Lower leg skin (tissue), 4 donors: ENCODE measurements around the gene SPOCK1. TPM values are rescaled to one million over a fixed set of nuclear protein-coding genes. Genes with fewer than 3 reads are reported as not detected.

ENCODE experiments used
- DNase-seq, 2 donors: peaks; one replicate each; pipeline ENCODE4 v3.0.0-alpha.2; 2019; ENCODE audit warnings: low spot score in 2 of 2
- H3K4me3 ChIP-seq: fragments of 200-600 bp; sonication (generic); 2 replicates; pipeline ENCODE4 v1.5.1; 2017; ENCODE audit warnings: mild to moderate bottlenecking, low read depth; ENCODE audit not compliant: poor library complexity, severe bottlenecking
- POLR2A ChIP-seq, 2 donors: fragments of 450-650 bp; IDR thresholded peaks; one replicate each; pipeline ENCODE4 v1.6.1; 2016 to 2017; ENCODE audit warnings: antibody characterized with exemption in 2 of 2, mild to moderate bottlenecking in 1 of 2, moderate library complexity in 1 of 2
- WGBS, 2 donors: methylation state at CpG; one replicate each; pipeline ENCODE4 v1.1.5; 2018; 5-methylcytosine and 5-hydroxymethylcytosine counted together
- intact Hi-C: fragments of 100-400 bp; cut with DNase I; formaldehyde crosslinking; loops from one replicate; pipeline ENCODE4 v1.15.0; 2023; ENCODE audit warnings: low total_unique reads
- total RNA-seq, 4 donors: library from RNA; depleted of rRNA; stranded (reverse); fragments of >200 nt; gene quantifications; one replicate each; pipeline ENCODE4 v1.1.0, GENCODE V29; 2016
- TF ChIP-seq, protein P1 (sequence below), 3 donors: fragments of 450-650 bp; IDR thresholded peaks; one replicate each; pipeline ENCODE4 v1.5.1; 2016; ENCODE audit warnings: antibody characterized with exemption in 3 of 3, mild to moderate bottlenecking in 3 of 3, moderate library complexity in 2 of 3

The SPOCK1 gene
- total RNA-seq, 4 donors from 2014 or later: 7.9 to 21.5 (median 11.7) TPM

DNA sequence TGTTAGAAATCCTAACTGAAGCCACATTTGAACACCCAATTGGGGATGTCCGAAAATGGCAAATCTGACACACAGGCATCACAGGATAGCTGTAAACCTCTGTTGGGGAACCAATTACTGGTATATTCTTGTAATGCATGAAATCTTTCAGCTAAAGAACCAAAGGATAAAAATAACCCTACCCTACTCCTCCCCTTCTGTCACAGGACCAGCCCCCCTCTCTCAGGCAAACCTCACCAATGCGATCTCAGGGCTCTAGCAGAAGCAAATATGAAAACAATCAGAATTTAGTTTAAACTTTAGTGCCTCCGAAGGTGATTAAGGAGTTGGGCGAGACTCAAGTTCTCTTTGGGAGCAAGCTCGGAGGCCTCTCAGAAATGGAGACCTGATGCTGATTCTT, 499.3 kb downstream of the SPOCK1 start:
- TF ChIP-seq, protein P1, sequence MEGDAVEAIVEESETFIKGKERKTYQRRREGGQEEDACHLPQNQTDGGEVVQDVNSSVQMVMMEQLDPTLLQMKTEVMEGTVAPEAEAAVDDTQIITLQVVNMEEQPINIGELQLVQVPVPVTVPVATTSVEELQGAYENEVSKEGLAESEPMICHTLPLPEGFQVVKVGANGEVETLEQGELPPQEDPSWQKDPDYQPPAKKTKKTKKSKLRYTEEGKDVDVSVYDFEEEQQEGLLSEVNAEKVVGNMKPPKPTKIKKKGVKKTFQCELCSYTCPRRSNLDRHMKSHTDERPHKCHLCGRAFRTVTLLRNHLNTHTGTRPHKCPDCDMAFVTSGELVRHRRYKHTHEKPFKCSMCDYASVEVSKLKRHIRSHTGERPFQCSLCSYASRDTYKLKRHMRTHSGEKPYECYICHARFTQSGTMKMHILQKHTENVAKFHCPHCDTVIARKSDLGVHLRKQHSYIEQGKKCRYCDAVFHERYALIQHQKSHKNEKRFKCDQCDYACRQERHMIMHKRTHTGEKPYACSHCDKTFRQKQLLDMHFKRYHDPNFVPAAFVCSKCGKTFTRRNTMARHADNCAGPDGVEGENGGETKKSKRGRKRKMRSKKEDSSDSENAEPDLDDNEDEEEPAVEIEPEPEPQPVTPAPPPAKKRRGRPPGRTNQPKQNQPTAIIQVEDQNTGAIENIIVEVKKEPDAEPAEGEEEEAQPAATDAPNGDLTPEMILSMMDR (IDR thresholded peaks at IDR 0.05): no peak
- no peak for TF ChIP-seq POLR2A (IDR thresholded peaks at IDR 0.05)
- no peak for DNase-seq
- 84 to 87% methylated on average over 5 of the region's 5 CpGs for WGBS, 2 donors
- intact Hi-C loops: loop anchor here (10.0 kb wide), 1 partner anchor 1655 kb away; no protein-coding TSS in a partner anchor
- no peak overlapping the region for H3K4me3 ChIP-seq

DNA sequence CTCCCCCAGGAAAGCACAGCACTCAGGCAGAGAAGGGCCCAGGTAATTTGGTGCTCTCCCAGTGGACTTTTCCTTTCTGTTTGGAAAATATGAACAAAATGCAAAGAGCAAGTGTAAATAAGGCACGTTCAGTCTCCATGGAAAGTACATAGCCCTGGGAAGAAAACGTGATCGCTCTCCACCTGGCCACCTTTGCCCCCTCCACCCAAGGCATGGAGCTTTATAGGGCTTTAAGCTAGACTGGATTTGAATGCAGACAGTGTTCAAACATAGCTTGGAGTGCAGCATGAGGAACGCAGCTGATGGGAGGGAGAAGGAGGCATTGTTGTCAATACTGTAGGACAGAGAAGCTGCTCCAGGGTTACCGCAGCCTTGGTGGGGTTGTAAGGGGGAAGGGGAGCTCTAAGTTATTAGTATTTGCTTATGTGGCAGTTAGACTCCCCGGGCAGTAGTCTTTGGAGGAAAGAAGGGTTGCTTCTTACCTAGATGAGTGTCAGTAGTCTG, 500.2 kb downstream of the SPOCK1 start:
- intact Hi-C loops: loop anchor here (10.0 kb wide), 1 partner anchor 1654 kb away; no protein-coding TSS in a partner anchor
- no peak for DNase-seq
- no peak overlapping the region for H3K4me3 ChIP-seq

DNA sequence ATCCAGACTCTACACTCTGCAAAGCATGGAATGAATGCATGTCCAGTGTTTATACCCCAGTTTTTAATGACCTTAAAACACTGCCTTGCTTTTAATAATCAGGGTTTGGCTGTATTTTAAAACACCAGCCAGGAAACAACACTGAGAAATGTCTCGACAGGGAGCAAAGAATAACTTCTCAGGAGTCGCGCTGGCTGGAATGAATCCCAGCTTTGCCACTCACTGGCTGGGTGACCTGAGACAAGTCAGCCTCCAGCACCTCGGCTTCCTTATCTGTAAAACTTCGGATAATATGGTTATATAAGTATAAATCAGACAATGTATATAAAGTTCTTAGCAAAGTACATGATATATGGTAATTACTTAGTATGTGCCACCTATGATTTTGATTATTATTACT, 505.0 kb downstream of the SPOCK1 start:
- H3K4me3 ChIP-seq: no peak overlapping the region
- DNase-seq: no peak
- 73% methylated on average over 5 of the region's 5 CpGs for WGBS, 2 donors
- intact Hi-C loops: loop anchor here (10.0 kb wide), 1 partner anchor 1649 kb away; no protein-coding TSS in a partner anchor
- TF ChIP-seq, protein P1 (IDR thresholded peaks at IDR 0.05): no peak
- no peak for TF ChIP-seq POLR2A (IDR thresholded peaks at IDR 0.05)

More for the DNA sequence above, 500.2 kb downstream of the SPOCK1 start:
- no peak for TF ChIP-seq POLR2A (IDR thresholded peaks at IDR 0.05)
- TF ChIP-seq, protein P1 (IDR thresholded peaks at IDR 0.05): no peak
- 79 to 88% methylated on average over 6 of the region's 6 CpGs for WGBS, 2 donors

DNA sequence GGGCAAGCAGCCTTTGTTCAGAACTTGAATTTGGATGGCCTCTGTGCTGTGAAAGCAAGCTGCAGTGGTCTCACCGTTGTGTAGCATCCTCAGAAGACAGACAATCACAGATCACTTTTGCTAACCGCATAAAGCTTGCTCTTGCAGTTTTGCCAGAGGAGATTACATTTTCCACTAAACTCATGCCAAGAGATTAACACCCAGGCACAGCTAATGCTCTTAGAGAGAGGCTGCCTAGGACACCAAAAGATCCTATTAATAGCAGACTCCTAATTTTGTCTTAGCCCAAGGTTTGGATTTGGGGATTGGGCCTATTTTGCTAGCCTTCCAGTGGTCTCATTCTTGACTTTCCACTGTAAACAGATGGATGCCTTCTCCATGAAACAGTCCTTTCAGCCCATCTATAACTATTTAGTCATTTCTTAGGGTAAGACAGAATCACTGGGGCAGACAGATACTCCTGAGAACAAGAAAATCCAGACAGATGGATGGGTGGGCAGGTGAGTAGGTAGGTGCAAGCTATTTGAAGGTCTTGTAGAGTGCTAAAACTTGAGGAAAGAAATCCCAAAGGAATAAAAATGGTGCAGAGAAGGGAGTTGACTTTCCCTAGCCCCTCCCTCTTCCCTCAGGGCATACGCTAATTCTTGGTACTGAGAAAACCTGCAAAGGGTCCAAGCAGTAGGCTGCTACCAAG, 506.2 kb downstream of the SPOCK1 start:
- no peak for DNase-seq
- H3K4me3 ChIP-seq: no peak overlapping the region
- 63 to 69% methylated on average over 3 of the region's 3 CpGs for WGBS, 2 donors
- intact Hi-C loops: loop anchor here (10.0 kb wide), 1 partner anchor 1648 kb away; no protein-coding TSS in a partner anchor
- TF ChIP-seq POLR2A (IDR thresholded peaks at IDR 0.05): no peak
- TF ChIP-seq, protein P1 (IDR thresholded peaks at IDR 0.05): no peak

DNA sequence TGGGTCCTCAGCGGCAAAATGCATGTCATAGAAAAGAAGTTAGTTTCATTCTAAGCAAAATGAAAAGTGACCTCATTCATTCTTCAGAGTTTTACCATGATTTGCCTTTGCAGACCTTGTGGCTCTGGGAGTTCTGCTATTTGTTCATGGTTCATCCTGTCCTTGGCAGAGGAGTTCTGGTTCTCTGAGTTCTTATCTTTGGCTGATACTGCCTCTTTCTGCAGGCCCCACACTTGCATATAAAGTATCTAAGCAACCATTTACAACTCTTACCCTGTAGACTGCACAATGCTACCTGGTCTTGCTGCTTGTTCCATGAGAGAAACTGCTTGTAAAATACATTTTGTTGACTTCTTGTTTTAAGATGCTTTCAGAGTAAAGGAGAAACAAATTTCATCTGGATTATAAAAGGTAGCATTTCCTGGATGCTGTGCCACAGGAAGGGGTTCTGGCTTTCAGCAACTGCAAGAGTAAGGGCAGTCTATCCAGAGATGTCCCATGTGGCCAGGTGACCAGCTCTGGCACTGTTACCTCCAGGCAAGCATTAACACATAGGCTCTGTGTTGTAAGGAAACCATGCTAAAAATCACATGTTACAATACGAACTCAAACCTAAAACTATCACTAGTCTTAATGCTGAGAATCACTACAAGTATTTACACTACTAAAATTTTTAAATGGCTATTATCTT, 513.2 kb downstream of the SPOCK1 start:
- DNase-seq: no peak
- no peak overlapping the region for H3K4me3 ChIP-seq
- intact Hi-C loops: no loop called here
- TF ChIP-seq, protein P1 (IDR thresholded peaks at IDR 0.05): no peak
- no peak for TF ChIP-seq POLR2A (IDR thresholded peaks at IDR 0.05)
- WGBS, 2 donors: 93 to 95% methylated on average over 2 of the region's 2 CpGs
